Common myeloid progenitor, CD34-positive (primary cell): Measurements from ENCODE around the gene GSS. TPM values are rescaled to one million over a fixed set of nuclear protein-coding genes. Genes with fewer than 3 reads are reported as not detected.

Experiments
- CTCF ChIA-PET: fragments of 350-600 bp; sonication (Branson Sonifier 250); formaldehyde crosslinking; loops from one replicate; lab custom pipeline; 2021; ENCODE audit warnings: antibody characterized with exemption; lab: Charles Lee
- POLR2A ChIA-PET: fragments of 350-600 bp; sonication (Branson Sonifier 250); formaldehyde crosslinking; loops from one replicate; lab custom pipeline; 2021; ENCODE audit warnings: antibody characterized with exemption; lab: Charles Lee
- DNase-seq, 3 donors: peaks; one replicate each; pipeline versions ENCODE4 v3.0.0 to v3.0.0-alpha.2; 2013
- H3K27ac ChIP-seq, 2 experiments: 1 replicate in 1 of 2; 2 replicates in 1 of 2; pipeline ENCODE4 v1.7.0; 2013; ENCODE audit warnings: inconsistent platforms in 2 of 2, low read length in 2 of 2, mild to moderate bottlenecking in 2 of 2, low read depth in 1 of 2, moderate library complexity in 1 of 2; ENCODE audit not compliant: severe bottlenecking in 2 of 2, insufficient read depth in 1 of 2, poor library complexity in 1 of 2
- H3K27me3 ChIP-seq, 5 experiments: replicated peaks in 2 of 5; 1 replicate in 3 of 5; 2 replicates in 2 of 5; pipeline versions ENCODE4 v1.6.1 to v1.7.0; 2013; ENCODE audit warnings: low read length in 4 of 5, mild to moderate bottlenecking in 2 of 5, moderate library complexity in 2 of 5, inconsistent platforms in 1 of 5; ENCODE audit not compliant: insufficient read depth in 5 of 5, control insufficient read depth in 4 of 5
- H3K36me3 ChIP-seq, 4 experiments: 1 replicate in 2 of 4; 2 replicates in 2 of 4; pipeline versions ENCODE4 v1.6.1 to v1.7.0; 2013; ENCODE audit warnings: low read length in 3 of 4, control low read depth in 1 of 4, mild to moderate bottlenecking in 1 of 4; ENCODE audit not compliant: control insufficient read depth in 4 of 4, insufficient read depth in 4 of 4
- H3K4me1 ChIP-seq, 4 experiments: 1 replicate in 3 of 4; 2 replicates in 1 of 4; pipeline versions ENCODE4 v1.6.1 to v1.7.1; 2013; ENCODE audit warnings: low read length in 3 of 4, mild to moderate bottlenecking in 3 of 4, control low read depth in 1 of 4, inconsistent platforms in 1 of 4, moderate library complexity in 1 of 4; ENCODE audit not compliant: control insufficient read depth in 4 of 4, insufficient read depth in 4 of 4; ENCODE audit errors: control extremely low read depth in 1 of 4
- H3K4me3 ChIP-seq, 7 experiments: 1 replicate in 4 of 7; 2 replicates in 3 of 7; pipeline versions ENCODE4 v1.5.1 to v1.7.0; 2013; ENCODE audit warnings: mild to moderate bottlenecking in 7 of 7, low read length in 6 of 7, moderate library complexity in 6 of 7, inconsistent platforms in 2 of 7, low read depth in 2 of 7, control low read depth in 1 of 7; ENCODE audit not compliant: insufficient read depth in 4 of 7, control insufficient read depth in 1 of 7; ENCODE audit errors: extremely low read depth in 1 of 7
- H3K9me3 ChIP-seq, 5 experiments: 1 replicate in 4 of 5; 2 replicates in 1 of 5; pipeline versions ENCODE4 v1.6.1 to v1.7.1; 2013; ENCODE audit warnings: low read length in 4 of 5, mild to moderate bottlenecking in 2 of 5, inconsistent platforms in 1 of 5, low read depth in 1 of 5, moderate library complexity in 1 of 5; ENCODE audit not compliant: control insufficient read depth in 4 of 5, insufficient read depth in 2 of 5; ENCODE audit errors: control extremely low read depth in 1 of 5
- WGBS: methylation state at CpG from one replicate; pipeline ENCODE4 v1.1.5; 2013; ENCODE audit not compliant: insufficient coverage; 5-methylcytosine and 5-hydroxymethylcytosine counted together
- polyA plus RNA-seq: library from polyadenylated mRNA; unstranded; fragments of 120-200 nt; gene quantifications from one replicate; pipeline ENCODE4 v1.2.1, GENCODE V29; 2013

The GSS gene
- polyA plus RNA-seq = 36.2 TPM

DNA sequence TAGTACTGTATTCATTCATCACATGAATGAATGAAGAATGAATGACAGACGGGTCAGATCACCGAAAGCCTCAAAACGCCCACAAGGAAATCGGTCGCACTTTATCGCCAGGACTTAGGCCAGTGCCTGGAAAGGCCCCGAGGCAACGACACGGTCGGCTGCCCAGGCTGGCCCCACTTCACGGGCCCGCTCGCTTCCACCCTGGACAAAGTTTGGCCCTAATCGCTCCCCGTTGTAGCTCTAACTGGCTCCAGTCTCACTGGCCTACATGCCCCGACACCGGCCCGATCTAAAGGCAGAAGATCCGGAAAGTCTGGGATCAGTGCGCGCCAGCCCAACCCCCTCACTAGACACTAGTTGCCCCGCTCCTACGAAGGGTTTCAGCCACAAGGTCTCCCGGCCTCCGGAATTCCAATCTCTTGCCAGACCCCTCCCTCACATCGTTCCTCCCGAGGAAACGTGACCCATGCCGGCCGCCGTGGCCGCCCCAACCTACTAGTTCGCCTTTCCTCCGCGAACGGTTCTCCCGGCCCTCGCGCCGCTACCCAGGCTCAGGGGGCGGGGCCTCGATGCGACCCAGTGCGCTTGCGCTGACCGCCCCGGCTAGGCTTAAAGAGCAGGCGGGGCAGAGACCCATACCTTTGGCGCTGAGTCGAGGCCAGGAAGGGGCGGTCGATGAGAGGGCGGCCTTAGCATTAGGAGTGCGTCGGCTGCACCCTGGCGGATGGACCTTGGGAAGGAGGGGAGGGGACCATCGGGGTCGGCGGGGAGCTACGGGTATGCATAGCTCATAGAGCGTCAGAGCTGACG is at the start of gene GSS, which contains the start of gene MYH7B:
TSS of gene GSS (minus strand) at position 576 of the 810 bp plus-strand sequence. CDS start 3,954 bp downstream, outside the sequence.
TSS of gene MYH7B (plus strand) at position 638 of the 810 bp plus-strand sequence. CDS start 22,138 bp downstream, outside the sequence.
- ChIA-PET POLR2A (interaction anchor here (1.4 to 2.1 kb wide), 2 partner anchors 79 to 81 kb away, joined by 3 to 9 read pairs; partner anchors contain the start of gene ACSS2), CTCF (interaction anchor here (0.7 to 6.2 kb wide), 8 partner anchors 12 to 130 kb away, joined by 3 to 87 read pairs (median 4); partner anchors contain the start of genes ACSS2, GGT7 and NCOA6)

DNA sequence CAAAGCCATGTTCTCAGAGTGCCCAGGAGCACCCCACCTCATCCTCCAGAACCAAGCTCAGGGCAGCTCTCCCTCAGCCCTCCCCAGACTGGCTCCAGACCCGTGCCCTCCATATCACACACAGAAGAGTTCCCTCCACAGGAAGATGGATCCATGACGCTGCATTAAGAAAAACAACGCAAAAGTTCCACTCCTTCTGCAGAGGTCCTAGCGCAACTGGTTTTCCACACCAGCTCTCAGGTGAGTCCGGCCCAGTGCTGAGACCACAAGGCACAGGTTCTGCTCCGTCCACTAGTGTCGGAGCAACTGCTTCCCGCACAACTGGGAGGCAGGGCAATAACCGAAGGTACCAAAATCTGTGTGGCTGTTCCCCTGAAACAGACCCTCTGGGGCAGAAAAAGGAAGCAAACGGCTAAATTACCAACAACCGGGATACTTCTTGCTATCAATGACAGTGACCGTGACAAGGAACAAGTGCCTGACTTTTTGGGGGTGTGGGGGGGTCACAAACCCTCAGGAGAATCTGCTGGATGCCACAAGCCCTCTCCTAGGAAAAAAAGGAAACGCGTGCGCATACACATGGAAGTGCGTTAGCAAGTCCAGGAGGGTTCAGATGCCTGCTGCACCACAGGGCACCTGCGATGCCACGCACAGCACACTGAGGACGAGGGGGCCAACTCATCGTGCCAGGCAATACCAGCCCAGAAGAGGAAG is 49.3 kb upstream of the GSS start:
- H3K4me3 ChIP-seq = no peak overlapping the region
- H3K4me1 ChIP-seq = no peaks in the 10 kb centered on the region
- no peaks in the 10 kb centered on the region for H3K9me3 ChIP-seq
- no peak overlapping the region for H3K27ac ChIP-seq
- WGBS = 96% methylated on average over 20 of the region's 20 CpGs
- H3K36me3 ChIP-seq = peaks cover 31 to 100% (median 93%) of the 10 kb centered on the region in 4 experiments
- H3K27me3 ChIP-seq = no peaks in the 10 kb centered on the region
- ChIA-PET CTCF (no interaction called here), POLR2A (no interaction called here)
- no peak for DNase-seq

More for the DNA sequence above, at the start of gene GSS, which contains the start of gene MYH7B:
- Histone ChIP-seq H3K9me3 (peaks cover 0 to 2% (median 0%) of the 10 kb centered on the region in 5 experiments), H3K36me3 (peaks cover 0 to 7% (median 3%) of the 10 kb centered on the region in 4 experiments), H3K27ac (peak within 1 kb of the TSS; percentile 74 to 90), H3K4me3 (peak within 1 kb of the TSS; percentile 64 to 97 (median 84)), H3K27me3 (no peaks in the 10 kb centered on the region), H3K4me1 (peaks cover 8 to 16% (median 13%) of the 10 kb centered on the region in 4 experiments)
- under 1% methylated on average over 52 of the region's 62 CpGs for WGBS
- DNase-seq = peak; percentile 97 to 99 (median 98)

- Histone ChIP-seq H3K4me3 (no peak overlapping the region), H3K27me3 (no peaks in the 10 kb centered on the region), H3K36me3 (peaks cover 28 to 98% (median 92%) of the 10 kb centered on the region in 4 experiments), H3K9me3 (no peaks in the 10 kb centered on the region), H3K27ac (no peak overlapping the region), H3K4me1 (no peaks in the 10 kb centered on the region)
- POLR2A ChIA-PET = no interaction called here
- WGBS = 93% methylated on average over 16 of the region's 18 CpGs
- CTCF ChIA-PET = no interaction called here
- DNase-seq = no peak
Observed at GRCh38 chr20:35004051-35004725, 48.6 kb upstream of the GSS start.

GRCh38 chr20:35003211-35004031 is 47.8 kb upstream of the GSS start:
- no peak overlapping the region for H3K4me3 ChIP-seq
- no peaks in the 10 kb centered on the region for H3K27me3 ChIP-seq
- peaks cover 28 to 98% (median 90%) of the 10 kb centered on the region in 4 experiments for H3K36me3 ChIP-seq
- WGBS = 96% methylated on average over 24 of the region's 25 CpGs
- no peaks in the 10 kb centered on the region for H3K4me1 ChIP-seq
- H3K9me3 ChIP-seq = no peaks in the 10 kb centered on the region
- ChIA-PET POLR2A (no interaction called here), CTCF (interaction anchor here (1.4 kb wide), 1 partner anchor 9 kb away, joined by 3 read pairs; no protein-coding TSS in a partner anchor)
- H3K27ac ChIP-seq = no peak overlapping the region
- no peak for DNase-seq

DNA sequence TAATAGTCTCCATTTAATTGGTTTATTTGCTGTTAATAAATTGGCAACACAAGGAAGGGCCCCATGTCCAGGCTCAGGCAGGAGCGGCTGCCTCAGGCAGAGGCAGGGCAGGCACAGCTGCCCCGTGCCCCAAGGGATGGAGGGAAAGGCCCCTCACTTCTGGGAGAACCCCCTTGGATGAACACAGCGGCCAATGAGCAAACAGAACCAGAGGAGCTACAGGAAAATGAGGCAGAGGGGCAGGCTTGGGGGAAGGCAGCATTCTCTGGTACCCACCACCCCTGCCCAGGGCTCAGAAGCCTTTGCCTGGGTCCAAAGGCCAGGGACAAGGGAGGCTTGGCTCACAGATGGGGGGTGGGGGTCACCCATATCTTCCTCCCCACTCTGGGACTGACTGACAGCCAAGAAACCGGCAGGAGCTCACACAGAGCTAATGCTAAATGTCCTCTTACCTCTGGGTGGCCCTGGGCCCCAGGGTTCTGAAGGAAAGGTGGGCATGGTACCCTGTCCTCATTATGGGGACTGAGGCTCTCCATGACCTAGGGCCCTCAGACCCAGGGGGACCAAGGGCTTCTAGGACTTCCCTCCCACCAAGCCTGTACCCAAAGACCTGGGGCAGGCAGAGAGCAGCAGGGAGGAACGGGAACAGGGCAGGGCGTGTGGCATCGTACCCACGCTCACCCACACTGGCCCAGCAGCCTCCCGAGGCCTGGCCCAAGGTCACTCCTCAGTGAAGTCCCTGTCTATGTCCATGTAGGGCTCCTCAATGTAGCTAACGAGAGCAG is 47.0 kb upstream of the GSS start:
- ChIA-PET POLR2A (interaction anchor here (0.6 kb wide), 1 partner anchor 1221 kb away, joined by 3 read pairs; no protein-coding TSS in a partner anchor), CTCF (interaction anchor here (1.0 to 1.4 kb wide), 2 partner anchors 9 to 167 kb away, joined by 3 read pairs; no protein-coding TSS in a partner anchor)
- H3K36me3 ChIP-seq = peaks cover 23 to 97% (median 87%) of the 10 kb centered on the region in 4 experiments
- H3K4me1 ChIP-seq = no peaks in the 10 kb centered on the region
- H3K27me3 ChIP-seq = no peaks in the 10 kb centered on the region
- H3K9me3 ChIP-seq = no peaks in the 10 kb centered on the region
- DNase-seq = no peak
- no peak overlapping the region for H3K27ac ChIP-seq
- H3K4me3 ChIP-seq = no peak overlapping the region
- WGBS = 94% methylated on average over 10 of the region's 10 CpGs
